Body of pancreas (tissue), 4 donors: ENCODE data around the gene SMYD4. TPM values are rescaled to one million over a fixed set of nuclear protein-coding genes. Genes with fewer than 3 reads are reported as not detected.

Experiments
- ATAC-seq: fragments of 150-250 bp; one replicate; pipeline ENCODE4 v1.9.1; 2016
- DNase-seq, 4 donors: peaks; one replicate each; pipeline ENCODE4 v3.0.0-alpha.2; 2019
- H3K27ac ChIP-seq, 4 donors: fragments of 200-600 bp; sonication (generic); 1 replicate in 3 of 4; 2 replicates in 1 of 4; pipeline versions ENCODE4 v1.5.1 to v1.6.1; 2016 to 2019; ENCODE audit warnings: mild to moderate bottlenecking in 1 of 4, mixed read lengths in 1 of 4, moderate library complexity in 1 of 4
- H3K27me3 ChIP-seq, 2 donors: fragments of 200-600 bp; sonication (generic); one replicate each; pipeline ENCODE4 v1.6.0; 2016; ENCODE audit warnings: mild to moderate bottlenecking in 1 of 2
- H3K36me3 ChIP-seq, 2 donors: fragments of 200-600 bp; sonication (generic); replicated peaks in 1 of 2; 2 replicates each; pipeline ENCODE4 v1.5.1; 2016; ENCODE audit warnings: low read depth in 2 of 2; ENCODE audit not compliant: insufficient read depth in 1 of 2
- H3K4me1 ChIP-seq: fragments of 200-600 bp; sonication (generic); one replicate; pipeline ENCODE4 v1.6.0; 2016
- H3K4me3 ChIP-seq, 2 donors: fragments of 200-600 bp; sonication (generic); 1 replicate in 1 of 2; 2 replicates in 1 of 2; pipeline ENCODE4 v1.5.1; 2016 to 2019
- H3K9me3 ChIP-seq, 3 donors: fragments of 200-600 bp; sonication (generic); 1 replicate in 2 of 3; 2 replicates in 1 of 3; pipeline ENCODE4 v1.5.1; 2016
- POLR2A ChIP-seq, 3 donors: fragments of 450-650 bp; IDR thresholded peaks; one replicate each; pipeline ENCODE4 v1.6.1; 2016; ENCODE audit warnings: antibody characterized with exemption in 3 of 3, mild to moderate bottlenecking in 2 of 3
- WGBS, 2 donors: methylation state at CpG; one replicate each; pipeline ENCODE4 v1.1.5; 2017; 5-methylcytosine and 5-hydroxymethylcytosine counted together
- intact Hi-C: fragments of 100-400 bp; cut with DNase I; formaldehyde crosslinking; loops from one replicate; pipeline ENCODE4 v1.15.1; 2023
- total RNA-seq, 2 donors: library from RNA; depleted of rRNA; stranded (reverse); fragments of >200 nt; gene quantifications; one replicate each; pipeline ENCODE4 v1.1.0, GENCODE V29; 2016
- TF ChIP-seq, protein P1 (sequence below), 7 experiments: fragments of 450-650 bp in 4 of 7; fragments of 200-600 bp in 3 of 7; sonication (generic) in 3 of 7; IDR thresholded peaks; one replicate each; pipeline ENCODE4 v1.5.1; 2016 to 2019; ENCODE audit warnings: antibody characterized with exemption in 7 of 7

The SMYD4 gene
- total RNA-seq, 2 donors from 2014 or later, result 4.0 to 7.0 TPM

GRCh38 chr17:1758807-1759206 lies 70.9 kb downstream of the SMYD4 start:
- ATAC-seq, result no peak
- DNase-seq, result peak in 1 of 4 donors; percentile 40
- no peak for TF ChIP-seq POLR2A (IDR thresholded peaks at IDR 0.05)
- TF ChIP-seq, protein P1, sequence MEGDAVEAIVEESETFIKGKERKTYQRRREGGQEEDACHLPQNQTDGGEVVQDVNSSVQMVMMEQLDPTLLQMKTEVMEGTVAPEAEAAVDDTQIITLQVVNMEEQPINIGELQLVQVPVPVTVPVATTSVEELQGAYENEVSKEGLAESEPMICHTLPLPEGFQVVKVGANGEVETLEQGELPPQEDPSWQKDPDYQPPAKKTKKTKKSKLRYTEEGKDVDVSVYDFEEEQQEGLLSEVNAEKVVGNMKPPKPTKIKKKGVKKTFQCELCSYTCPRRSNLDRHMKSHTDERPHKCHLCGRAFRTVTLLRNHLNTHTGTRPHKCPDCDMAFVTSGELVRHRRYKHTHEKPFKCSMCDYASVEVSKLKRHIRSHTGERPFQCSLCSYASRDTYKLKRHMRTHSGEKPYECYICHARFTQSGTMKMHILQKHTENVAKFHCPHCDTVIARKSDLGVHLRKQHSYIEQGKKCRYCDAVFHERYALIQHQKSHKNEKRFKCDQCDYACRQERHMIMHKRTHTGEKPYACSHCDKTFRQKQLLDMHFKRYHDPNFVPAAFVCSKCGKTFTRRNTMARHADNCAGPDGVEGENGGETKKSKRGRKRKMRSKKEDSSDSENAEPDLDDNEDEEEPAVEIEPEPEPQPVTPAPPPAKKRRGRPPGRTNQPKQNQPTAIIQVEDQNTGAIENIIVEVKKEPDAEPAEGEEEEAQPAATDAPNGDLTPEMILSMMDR (IDR thresholded peaks at IDR 0.05), result no peak
- H3K4me3 ChIP-seq, result no peak overlapping the region
- 68 to 85% methylated on average over 15 of the region's 15 CpGs for WGBS, 2 donors
- intact Hi-C loops, result no loop called here
- peak overlapping the region in 1 of 4 donors; percentile 28 for H3K27ac ChIP-seq
- H3K9me3 ChIP-seq, result no peaks in the 10 kb centered on the region
- H3K4me1 ChIP-seq, result peaks cover 18% of the 10 kb centered on the region
- no peaks in the 10 kb centered on the region for H3K36me3 ChIP-seq
- no peaks in the 10 kb centered on the region for H3K27me3 ChIP-seq

DNA sequence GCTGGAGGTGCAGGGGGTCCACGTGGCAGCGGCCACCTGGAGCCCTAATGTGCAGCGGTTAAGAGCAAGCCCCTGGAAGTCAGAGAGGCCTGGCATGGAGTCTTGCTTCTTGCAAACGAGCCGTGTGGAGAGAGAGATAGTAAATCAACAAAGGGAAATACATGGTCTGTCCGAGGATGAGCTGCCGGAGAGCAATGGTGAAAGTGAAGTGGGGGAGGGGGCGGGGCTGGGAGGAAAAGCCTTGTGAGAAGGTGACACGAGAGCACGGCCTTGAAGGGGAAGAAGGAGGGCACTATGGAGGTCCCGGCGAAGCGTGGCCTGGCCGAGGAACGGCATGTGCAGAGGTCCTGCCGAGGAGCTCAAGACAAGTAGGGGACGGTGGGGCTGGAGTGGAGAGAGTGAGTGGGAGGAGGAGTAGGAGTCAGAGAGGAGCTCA lies 73.9 kb downstream of the SMYD4 start:
- ATAC-seq (no peak), DNase-seq (no peak)
- H3K27me3 ChIP-seq, result no peaks in the 10 kb centered on the region
- TF ChIP-seq, protein P1 (IDR thresholded peaks at IDR 0.05), result no peak
- no peak for TF ChIP-seq POLR2A (IDR thresholded peaks at IDR 0.05)
- H3K27ac ChIP-seq, result no peak overlapping the region
- no peaks in the 10 kb centered on the region for H3K36me3 ChIP-seq
- H3K4me1 ChIP-seq, result peaks cover 19% of the 10 kb centered on the region
- H3K4me3 ChIP-seq, result no peak overlapping the region
- no peaks in the 10 kb centered on the region for H3K9me3 ChIP-seq
- 75% methylated on average over 16 to 17 of the region's 17 CpGs for WGBS, 2 donors
- intact Hi-C loops, result no loop called here

DNA sequence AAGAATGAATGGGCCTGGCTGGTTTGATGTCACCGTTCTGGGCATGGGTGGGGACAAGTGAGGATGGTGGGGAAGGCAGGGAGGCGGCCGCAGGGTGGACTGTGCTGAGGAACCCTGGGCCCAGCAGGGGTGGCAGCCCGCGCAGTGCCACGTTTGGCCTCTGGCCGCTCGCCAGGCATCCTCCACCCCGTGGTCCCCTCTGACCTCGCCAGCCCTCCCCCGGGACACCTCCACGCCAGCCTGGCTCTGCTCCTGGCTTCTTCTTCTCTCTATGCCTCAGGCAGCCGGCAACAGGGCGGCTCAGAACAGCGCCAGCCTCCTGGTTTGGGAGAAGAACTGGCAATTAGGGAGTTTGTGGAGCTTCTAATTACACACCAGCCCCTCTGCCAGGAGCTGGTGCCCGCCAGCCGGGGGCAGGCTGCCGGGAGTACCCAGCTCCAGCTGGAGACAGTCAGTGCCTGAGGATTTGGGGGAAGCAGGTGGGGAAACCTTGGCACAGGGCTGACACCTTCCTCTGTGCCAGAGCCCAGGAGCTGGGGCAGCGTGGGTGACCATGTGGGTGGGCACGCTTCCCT lies 74.4 kb downstream of the SMYD4 start:
- peaks cover 20% of the 10 kb centered on the region for H3K4me1 ChIP-seq
- TF ChIP-seq POLR2A (IDR thresholded peaks at IDR 0.05), result no peak
- TF ChIP-seq, protein P1 (IDR thresholded peaks at IDR 0.05), result no peak
- no peaks in the 10 kb centered on the region for H3K9me3 ChIP-seq
- no peak for DNase-seq
- no peak overlapping the region for H3K27ac ChIP-seq
- ATAC-seq, result no peak
- H3K27me3 ChIP-seq, result no peaks in the 10 kb centered on the region
- no peak overlapping the region for H3K4me3 ChIP-seq
- no peaks in the 10 kb centered on the region for H3K36me3 ChIP-seq
- WGBS, 2 donors, result 65 to 77% methylated on average over 3 to 16 of the region's 20 CpGs
- intact Hi-C loops, result no loop called here

DNA sequence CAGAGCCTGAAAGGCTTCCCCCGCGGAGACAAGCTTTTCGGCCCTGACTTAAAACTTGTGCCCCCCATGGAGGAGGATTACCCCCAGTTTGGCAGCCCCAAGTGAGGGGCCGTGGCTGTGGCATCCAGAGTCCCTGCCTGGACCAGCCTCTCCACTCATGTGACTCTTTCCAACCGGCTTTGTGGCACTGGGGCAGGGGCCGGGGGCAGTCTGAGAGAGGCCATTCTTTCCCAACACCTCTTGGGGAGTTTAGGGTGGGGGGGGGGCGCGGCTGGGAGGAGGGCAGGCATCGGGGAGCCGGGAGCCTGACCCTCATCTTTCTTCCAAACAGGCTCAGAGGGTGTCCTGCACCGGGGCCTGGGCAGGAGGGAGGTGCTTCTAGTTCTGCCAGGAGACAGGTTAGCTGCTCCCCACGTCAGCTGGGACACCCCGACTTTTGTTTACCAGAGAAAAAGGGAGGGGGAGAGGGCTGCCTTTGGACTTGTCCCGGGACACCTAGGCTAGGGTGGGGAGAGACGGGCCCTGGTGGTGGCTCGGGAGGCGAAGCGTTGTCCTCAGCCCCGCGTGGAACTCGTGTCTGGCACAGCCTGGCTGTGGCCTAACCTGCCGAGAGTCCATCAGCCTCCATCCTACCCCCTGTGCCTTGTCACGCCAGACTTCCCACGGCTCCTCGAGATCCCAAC lies 75.1 kb downstream of the SMYD4 start:
- H3K27ac ChIP-seq, result no peak overlapping the region
- intact Hi-C loops, result no loop called here
- no peaks in the 10 kb centered on the region for H3K27me3 ChIP-seq
- TF ChIP-seq, protein P1 (IDR thresholded peaks at IDR 0.05), result no peak
- TF ChIP-seq POLR2A (IDR thresholded peaks at IDR 0.05), result no peak
- H3K9me3 ChIP-seq, result no peaks in the 10 kb centered on the region
- no peak for ATAC-seq
- no peaks in the 10 kb centered on the region for H3K36me3 ChIP-seq
- peaks cover 20% of the 10 kb centered on the region for H3K4me1 ChIP-seq
- H3K4me3 ChIP-seq, result no peak overlapping the region
- WGBS, 2 donors, result 80 to 84% methylated on average over 12 to 19 of the region's 25 CpGs
- DNase-seq, result no peak
